Neural cell (in vitro differentiated cells): ENCODE data around the gene TAS2R38. TPM values are rescaled to one million over a fixed set of nuclear protein-coding genes. Genes with fewer than 3 reads are reported as not detected.

Source experiments
- H2AFZ ChIP-seq: fragments of 200-600, 300-800 bp; sonication (generic), shearing (Covaris generic); 2 replicates; pipeline ENCODE4 v1.6.0; 2014; ENCODE audit warnings: low read depth, mild to moderate bottlenecking, antibody characterized with exemption, low read length, moderate library complexity
- H3F3A ChIP-seq: fragments of 200-600 bp; shearing (Covaris generic); 2 replicates; pipeline ENCODE4 v1.6.1; 2016; ENCODE audit warnings: mild to moderate bottlenecking, moderate library complexity, mixed read lengths, antibody characterized with exemption, low read length; ENCODE audit not compliant: insufficient read depth, poor library complexity, severe bottlenecking
- H3K27ac ChIP-seq: fragments of 200-600, 300-800 bp; sonication (generic), shearing (Covaris generic); 2 replicates; pipeline ENCODE4 v1.5.1; 2014; ENCODE audit warnings: mild to moderate bottlenecking, low read length, moderate library complexity
- H3K27me3 ChIP-seq: fragments of 300-800, 200-600 bp; sonication (generic), shearing (Covaris generic); 2 replicates; pipeline ENCODE4 v1.6.0; 2014; ENCODE audit warnings: mild to moderate bottlenecking, low read depth, low read length, moderate library complexity; ENCODE audit not compliant: insufficient read depth
- H3K36me3 ChIP-seq: fragments of 300-800, 200-600 bp; sonication (generic), shearing (Covaris generic); 2 replicates; pipeline ENCODE4 v1.5.1; 2014; ENCODE audit warnings: mild to moderate bottlenecking, antibody characterized with exemption, low read length, moderate library complexity; ENCODE audit not compliant: insufficient read depth
- H3K4me2 ChIP-seq: fragments of 300-800, 200-600 bp; sonication (generic), shearing (Covaris generic); 2 replicates; pipeline ENCODE4 v1.6.0; 2014; ENCODE audit warnings: mild to moderate bottlenecking, low read length
- H3K4me3 ChIP-seq: fragments of 300-800, 200-600 bp; sonication (generic), shearing (Covaris generic); 2 replicates; pipeline ENCODE4 v1.5.1; 2014; ENCODE audit warnings: mild to moderate bottlenecking, low read length, moderate library complexity
- H3K79me2 ChIP-seq: fragments of 200-600 bp; shearing (Covaris generic); replicated peaks from 2 replicates; pipeline ENCODE4 v1.6.0; 2014; ENCODE audit warnings: mild to moderate bottlenecking, low read length, moderate library complexity; ENCODE audit not compliant: insufficient read depth
- H3K9ac ChIP-seq: fragments of 300-800, 200-600 bp; sonication (generic), shearing (Covaris generic); 2 replicates; pipeline ENCODE4 v1.6.1; 2016; ENCODE audit warnings: mild to moderate bottlenecking, low read length, mixed read lengths
- H3K9me2 ChIP-seq: fragments of 200-600 bp; shearing (Covaris generic); 2 replicates; pipeline ENCODE4 v1.6.1; 2016; ENCODE audit warnings: mild to moderate bottlenecking, low read length, mixed read lengths; ENCODE audit not compliant: insufficient read depth
- H3K9me3 ChIP-seq: fragments of 200-600, 300-800 bp; sonication (generic), shearing (Covaris generic); 2 replicates; pipeline ENCODE4 v1.6.1; 2016; ENCODE audit warnings: mild to moderate bottlenecking, mixed run types, low read length, moderate library complexity, mixed read lengths
- H4K20me1 ChIP-seq: fragments of 200-600 bp; shearing (Covaris generic); 2 replicates; pipeline ENCODE4 v1.6.1; 2016; ENCODE audit warnings: mild to moderate bottlenecking, mixed run types; ENCODE audit not compliant: insufficient read depth
- CTCF ChIP-seq: fragments of 450-650 bp; IDR thresholded peaks from 2 replicates; pipeline ENCODE4 v1.5.1; 2014; ENCODE audit warnings: antibody characterized with exemption, mild to moderate bottlenecking, moderate library complexity; ENCODE audit not compliant: poor library complexity, severe bottlenecking
- EP300 ChIP-seq: fragments of 450-650 bp; conservative IDR thresholded peaks from 2 replicates; pipeline ENCODE4 v1.6.1; 2014; ENCODE audit warnings: antibody characterized with exemption, mild to moderate bottlenecking, moderate library complexity; ENCODE audit not compliant: poor library complexity, severe bottlenecking
- EZH2 ChIP-seq: fragments of 200-600, 300-800 bp; shearing (Covaris generic), sonication (generic); IDR thresholded peaks from 2 replicates; pipeline ENCODE4 v1.6.1; 2014; ENCODE audit warnings: antibody characterized with exemption, low read length, borderline replicate concordance, mild to moderate bottlenecking; ENCODE audit not compliant: insufficient read depth, poor library complexity, severe bottlenecking
- MXI1 ChIP-seq: fragments of 450-650 bp; conservative IDR thresholded peaks from 2 replicates; pipeline ENCODE4 v1.6.1; 2014; ENCODE audit warnings: antibody characterized with exemption, mild to moderate bottlenecking; ENCODE audit not compliant: poor library complexity, severe bottlenecking
- POLR2AphosphoS5 ChIP-seq: IDR thresholded peaks from 2 replicates; pipeline ENCODE4 v1.6.1; 2012
- RAD21 ChIP-seq: fragments of 450-650 bp; conservative IDR thresholded peaks from 2 replicates; pipeline ENCODE4 v1.6.1; 2014; ENCODE audit warnings: antibody characterized with exemption, mild to moderate bottlenecking, moderate library complexity
- SMC3 ChIP-seq: fragments of 450-650 bp; conservative IDR thresholded peaks from 2 replicates; pipeline ENCODE4 v1.6.1; 2014; ENCODE audit warnings: antibody characterized with exemption, mild to moderate bottlenecking, moderate library complexity; ENCODE audit not compliant: poor library complexity
- TAF1 ChIP-seq: IDR thresholded peaks from 2 replicates; pipeline ENCODE4 v1.6.1; 2012; ENCODE audit warnings: low read depth
- polyA plus RNA-seq: library from polyadenylated mRNA; depleted of rRNA; stranded (reverse); fragments of >200 nt; gene quantifications from 2 replicates; pipeline ENCODE4 v1.2.3, GENCODE V29; 2014
- TF ChIP-seq, protein P1 (sequence below): IDR thresholded peaks from 2 replicates; pipeline ENCODE4 v1.6.1; 2012; ENCODE audit warnings: borderline replicate concordance

TAS2R38 gene
- polyA plus RNA-seq, 1 donor from 2014 or later, result not detected

- H3K9me3 ChIP-seq, result no peaks in the 10 kb centered on the region
- H3K27me3 ChIP-seq, result no peaks in the 10 kb centered on the region
- H3K36me3 ChIP-seq, result no peaks in the 10 kb centered on the region
- H3K9ac ChIP-seq, result no peak overlapping the region
- TF ChIP-seq POLR2AphosphoS5 (no peak), EP300 (no peak), RAD21 (no peak), SMC3 (no peak)
- TF ChIP-seq, protein P1, sequence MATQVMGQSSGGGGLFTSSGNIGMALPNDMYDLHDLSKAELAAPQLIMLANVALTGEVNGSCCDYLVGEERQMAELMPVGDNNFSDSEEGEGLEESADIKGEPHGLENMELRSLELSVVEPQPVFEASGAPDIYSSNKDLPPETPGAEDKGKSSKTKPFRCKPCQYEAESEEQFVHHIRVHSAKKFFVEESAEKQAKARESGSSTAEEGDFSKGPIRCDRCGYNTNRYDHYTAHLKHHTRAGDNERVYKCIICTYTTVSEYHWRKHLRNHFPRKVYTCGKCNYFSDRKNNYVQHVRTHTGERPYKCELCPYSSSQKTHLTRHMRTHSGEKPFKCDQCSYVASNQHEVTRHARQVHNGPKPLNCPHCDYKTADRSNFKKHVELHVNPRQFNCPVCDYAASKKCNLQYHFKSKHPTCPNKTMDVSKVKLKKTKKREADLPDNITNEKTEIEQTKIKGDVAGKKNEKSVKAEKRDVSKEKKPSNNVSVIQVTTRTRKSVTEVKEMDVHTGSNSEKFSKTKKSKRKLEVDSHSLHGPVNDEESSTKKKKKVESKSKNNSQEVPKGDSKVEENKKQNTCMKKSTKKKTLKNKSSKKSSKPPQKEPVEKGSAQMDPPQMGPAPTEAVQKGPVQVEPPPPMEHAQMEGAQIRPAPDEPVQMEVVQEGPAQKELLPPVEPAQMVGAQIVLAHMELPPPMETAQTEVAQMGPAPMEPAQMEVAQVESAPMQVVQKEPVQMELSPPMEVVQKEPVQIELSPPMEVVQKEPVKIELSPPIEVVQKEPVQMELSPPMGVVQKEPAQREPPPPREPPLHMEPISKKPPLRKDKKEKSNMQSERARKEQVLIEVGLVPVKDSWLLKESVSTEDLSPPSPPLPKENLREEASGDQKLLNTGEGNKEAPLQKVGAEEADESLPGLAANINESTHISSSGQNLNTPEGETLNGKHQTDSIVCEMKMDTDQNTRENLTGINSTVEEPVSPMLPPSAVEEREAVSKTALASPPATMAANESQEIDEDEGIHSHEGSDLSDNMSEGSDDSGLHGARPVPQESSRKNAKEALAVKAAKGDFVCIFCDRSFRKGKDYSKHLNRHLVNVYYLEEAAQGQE, result no peak
- no peak overlapping the region for H3K27ac ChIP-seq
- H3K79me2 ChIP-seq, result no peaks in the 10 kb centered on the region
- no peak overlapping the region for H3K4me3 ChIP-seq
- no peaks in the 10 kb centered on the region for H3F3A ChIP-seq
- H2AFZ ChIP-seq, result no peak overlapping the region
- H4K20me1 ChIP-seq, result no peaks in the 10 kb centered on the region
- no peak overlapping the region for H3K4me2 ChIP-seq
- no peaks in the 10 kb centered on the region for H3K9me2 ChIP-seq
Observed at GRCh38 chr7:142001163-142001874, 27.7 kb upstream of the TAS2R38 start.

- no peak for TF ChIP-seq CTCF
- no peak for TF ChIP-seq EZH2
- TF ChIP-seq SMC3, result no peak
- TF ChIP-seq POLR2AphosphoS5, result no peak
- TF ChIP-seq MXI1, result no peak
- TF ChIP-seq EP300, result no peak
- TF ChIP-seq RAD21, result no peak
- no peak for TF ChIP-seq TAF1
- TF ChIP-seq, protein P1, result no peak
- Histone ChIP-seq H2AFZ (no peak overlapping the region), H3F3A (no peaks in the 10 kb centered on the region), H3K27me3 (no peaks in the 10 kb centered on the region), H3K9ac (no peak overlapping the region), H3K79me2 (no peaks in the 10 kb centered on the region), H3K9me2 (no peaks in the 10 kb centered on the region), H3K27ac (no peak overlapping the region), H3K4me3 (no peak overlapping the region), H4K20me1 (no peaks in the 10 kb centered on the region), H3K4me2 (no peak overlapping the region), H3K9me3 (no peaks in the 10 kb centered on the region), H3K36me3 (no peaks in the 10 kb centered on the region)
Observed at GRCh38 chr7:142000244-142000643, 26.7 kb upstream of the TAS2R38 start.
